ENCODE results near the gene DCLK2. TPM values are rescaled to one million over a fixed set of nuclear protein-coding genes. Genes with fewer than 3 reads are reported as not detected.

DCLK2 gene
- total and polyA plus RNA-seq, 2 of the 8 experiments (the other 6 are each of a cell fraction or from before 2014, with no cell fraction given): 0.32 to 0.37 TPM

DNA sequence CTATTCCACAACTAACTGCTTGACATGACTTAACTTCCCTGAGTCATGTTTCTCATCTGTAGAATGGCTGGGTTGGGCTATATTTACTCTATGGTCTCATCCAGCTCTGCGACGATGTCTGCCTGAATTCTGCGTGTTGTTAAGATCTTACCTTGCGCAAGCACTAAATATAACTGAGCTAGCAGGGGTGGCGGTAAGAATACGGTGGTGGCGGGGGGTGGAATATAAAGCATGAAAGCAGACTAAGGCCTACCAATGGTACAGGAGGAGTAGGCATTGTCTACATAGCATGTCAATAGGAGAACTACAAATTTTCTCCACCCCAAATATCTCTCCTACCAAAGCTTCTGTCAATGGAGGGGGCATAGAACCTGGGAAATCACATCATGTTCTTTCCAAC, 45.7 kb upstream of the DCLK2 start (continued):
- TF ChIP-seq EP300 (IDR thresholded peaks at IDR 0.05; ENCODE audit: borderline replicate concordance in 1 of 2, low read depth in 2 of 2, low read length in 2 of 2) (no peak), CREB1 (IDR thresholded peaks at IDR 0.05) (no peak), ZNF274 (IDR thresholded peaks at IDR 0.05; ENCODE audit: borderline replicate concordance, extremely low read depth, low read length) (no peak), PHF8 (conservative IDR thresholded peaks at IDR 0.05; ENCODE audit: low read depth, low read length) (no peak), POU5F1 (IDR thresholded peaks at IDR 0.05; ENCODE audit: low read depth, low read length) (no peak), TEAD4 (IDR thresholded peaks at IDR 0.05; ENCODE audit: low read depth, low read length) (no peak), KDM4A (IDR thresholded peaks at IDR 0.05; ENCODE audit: low read depth, low read length, severe bottlenecking) (no peak), HDAC2 (IDR thresholded peaks at IDR 0.05; ENCODE audit: borderline replicate concordance in 1 of 2, low read depth in 2 of 2, low read length in 2 of 2) (no peak), FOSL1 (IDR thresholded peaks at IDR 0.05; ENCODE audit: insufficient read depth, low read depth, low read length) (no peak), JUND (IDR thresholded peaks at IDR 0.05; ENCODE audit: low read length) (no peak)
- TF ChIP-seq, protein P1, sequence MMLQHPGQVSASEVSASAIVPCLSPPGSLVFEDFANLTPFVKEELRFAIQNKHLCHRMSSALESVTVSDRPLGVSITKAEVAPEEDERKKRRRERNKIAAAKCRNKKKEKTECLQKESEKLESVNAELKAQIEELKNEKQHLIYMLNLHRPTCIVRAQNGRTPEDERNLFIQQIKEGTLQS (IDR thresholded peaks at IDR 0.05; ENCODE audit: insufficient read depth, low read depth, low read length): no peak
